Adrenal gland (tissue), 5 donors: ENCODE measurements around the gene TRMT2A.

Experiments used
- POLR2A ChIP-seq, 2 donors: fragments of 450-650 bp; IDR thresholded peaks; one replicate each; pipeline ENCODE4 v1.6.1; 2017; ENCODE audit warnings: antibody characterized with exemption in 2 of 2, mild to moderate bottlenecking in 2 of 2, moderate library complexity in 1 of 2
- TF ChIP-seq, protein P1 (sequence below), 6 experiments: fragments of 450-650 bp in 4 of 6; fragments of 200-600 bp in 2 of 6; sonication (generic) in 1 of 6; IDR thresholded peaks; 1 replicate in 5 of 6; 2 replicates in 1 of 6; pipeline versions ENCODE4 v1.5.1 to v1.8.0; 2016 to 2021; ENCODE audit warnings: antibody characterized with exemption in 6 of 6, mild to moderate bottlenecking in 2 of 6, moderate library complexity in 1 of 6
- donor health status: DM: no; HTN: no; CAD: no.

DNA sequence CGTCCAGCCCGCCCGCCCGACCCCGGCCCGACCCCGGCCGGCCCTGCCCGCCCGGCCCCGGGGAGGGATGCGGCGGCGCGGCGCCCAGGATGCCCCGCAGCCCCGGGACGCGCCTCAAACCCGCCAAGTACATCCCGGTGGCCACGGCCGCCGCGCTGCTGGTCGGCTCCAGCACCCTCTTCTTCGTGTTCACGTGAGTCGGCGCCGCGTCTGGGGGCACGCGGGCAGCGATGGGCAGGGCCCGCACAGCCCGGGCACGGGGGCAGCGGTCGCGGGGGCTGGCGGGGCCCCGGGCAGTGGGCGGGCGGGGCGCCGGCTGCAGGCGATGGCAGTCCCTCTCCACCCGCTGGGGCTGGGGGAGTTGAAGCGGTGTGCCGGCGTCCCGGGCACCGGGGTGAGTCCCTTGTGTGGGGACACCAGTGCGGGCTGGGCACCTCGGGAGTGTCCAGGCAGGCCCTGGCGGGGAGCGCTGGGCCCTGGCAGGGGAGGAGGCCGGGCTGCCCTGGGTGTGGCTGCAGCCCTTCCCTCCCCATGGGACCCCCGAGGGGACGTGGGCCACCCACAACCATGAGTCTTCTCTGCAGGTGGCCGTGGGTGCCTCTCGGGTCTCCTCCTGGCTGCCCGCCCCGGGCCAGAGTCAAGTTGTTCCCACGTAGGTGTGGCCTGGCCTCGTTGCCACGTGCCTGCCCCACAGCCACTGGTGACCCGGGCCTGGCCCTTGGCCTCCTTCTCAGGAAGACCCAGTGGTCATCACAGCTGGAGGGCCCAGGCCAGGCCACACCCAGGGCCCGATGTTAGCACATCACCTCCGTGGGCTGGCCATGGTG is 15.0 kb upstream of the TRMT2A start:
- TF ChIP-seq POLR2A (IDR thresholded peaks at IDR 0.05): no peak
- TF ChIP-seq, protein P1, sequence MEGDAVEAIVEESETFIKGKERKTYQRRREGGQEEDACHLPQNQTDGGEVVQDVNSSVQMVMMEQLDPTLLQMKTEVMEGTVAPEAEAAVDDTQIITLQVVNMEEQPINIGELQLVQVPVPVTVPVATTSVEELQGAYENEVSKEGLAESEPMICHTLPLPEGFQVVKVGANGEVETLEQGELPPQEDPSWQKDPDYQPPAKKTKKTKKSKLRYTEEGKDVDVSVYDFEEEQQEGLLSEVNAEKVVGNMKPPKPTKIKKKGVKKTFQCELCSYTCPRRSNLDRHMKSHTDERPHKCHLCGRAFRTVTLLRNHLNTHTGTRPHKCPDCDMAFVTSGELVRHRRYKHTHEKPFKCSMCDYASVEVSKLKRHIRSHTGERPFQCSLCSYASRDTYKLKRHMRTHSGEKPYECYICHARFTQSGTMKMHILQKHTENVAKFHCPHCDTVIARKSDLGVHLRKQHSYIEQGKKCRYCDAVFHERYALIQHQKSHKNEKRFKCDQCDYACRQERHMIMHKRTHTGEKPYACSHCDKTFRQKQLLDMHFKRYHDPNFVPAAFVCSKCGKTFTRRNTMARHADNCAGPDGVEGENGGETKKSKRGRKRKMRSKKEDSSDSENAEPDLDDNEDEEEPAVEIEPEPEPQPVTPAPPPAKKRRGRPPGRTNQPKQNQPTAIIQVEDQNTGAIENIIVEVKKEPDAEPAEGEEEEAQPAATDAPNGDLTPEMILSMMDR (IDR thresholded peaks at IDR 0.05): no peak
